ENCODE results near the gene WWC2.
A peak's percentile ranks its signal among the peaks of the same experiment; 100 is the strongest.

WWC2 gene

GRCh38 chr4:183175631-183176232 is 76.7 kb downstream of the WWC2 start:
- POLR2A ChIA-PET: interaction anchor here (1.0 kb wide), 1 partner anchor 8 kb away, joined by 3 read pairs; no protein-coding TSS in a partner anchor
- no peaks in the 10 kb centered on the region for H3K36me3 ChIP-seq (ENCODE audit: control insufficient read depth in 2 of 2, insufficient read depth in 1 of 2, low read length in 2 of 2)
- no peak overlapping the region for H3K4me3 ChIP-seq (ENCODE audit: low read depth, low read length)
- TF ChIP-seq KLF9 (tag by site-specific recombination; IDR thresholded peaks at IDR 0.05; ENCODE audit: low read depth): no peak
- TF ChIP-seq PRDM6 (tag by site-specific recombination; IDR thresholded peaks at IDR 0.05): peak; percentile 43; the same call in 1 of the 2 replicates
- TF ChIP-seq ZNF530 (tag by site-specific recombination; IDR thresholded peaks at IDR 0.05; ENCODE audit: low read depth): no peak
- TF ChIP-seq MZF1 (tag by site-specific recombination; IDR thresholded peaks at IDR 0.05; ENCODE audit: borderline replicate concordance): no peak
- TF ChIP-seq PRDM2 (tag by site-specific recombination; IDR thresholded peaks at IDR 0.05; ENCODE audit: borderline replicate concordance): no peak
- no peak for TF ChIP-seq GLIS2 (tag by site-specific recombination; IDR thresholded peaks at IDR 0.05)
- CTCF ChIA-PET: no interaction called here
- H3K4me1 ChIP-seq (ENCODE audit: control insufficient read depth, insufficient read depth, low read length): peaks cover 25% of the 10 kb centered on the region
- no peaks in the 10 kb centered on the region for H3K9me3 ChIP-seq (ENCODE audit: control insufficient read depth, insufficient read depth, low read depth, low read length)
- H3K27ac ChIP-seq (ENCODE audit: extremely low read depth, low read depth, low read length): no peak overlapping the region

- Histone ChIP-seq H3K36me3 (ENCODE audit: control insufficient read depth in 2 of 2, insufficient read depth in 1 of 2, low read length in 2 of 2) (no peaks in the 10 kb centered on the region), H3K9me3 (ENCODE audit: control insufficient read depth, insufficient read depth, low read depth, low read length) (no peaks in the 10 kb centered on the region), H3K4me1 (ENCODE audit: control insufficient read depth, insufficient read depth, low read length) (peaks cover 30% of the 10 kb centered on the region), H3K4me3 (ENCODE audit: low read depth, low read length) (no peak overlapping the region), H3K27ac (ENCODE audit: extremely low read depth, low read depth, low read length) (no peak overlapping the region)
- POLR2A ChIA-PET: interaction anchor here (0.6 kb wide), 1 partner anchor 751 kb away, joined by 7 read pairs; no protein-coding TSS in a partner anchor
- CTCF ChIA-PET: no interaction called here
- TF ChIP-seq SCRT1 (tag by site-specific recombination; IDR thresholded peaks at IDR 0.05; ENCODE audit: borderline replicate concordance) (peak; percentile 90), REST (tag by site-specific recombination; IDR thresholded peaks at IDR 0.05) (no peak), SCRT2 (tag by site-specific recombination; IDR thresholded peaks at IDR 0.05) (peak; percentile 97)
Measured at GRCh38 chr4:183177001-183177400, 77.9 kb downstream of the WWC2 start.
